GM18505 (cell line): Measurements from ENCODE around the gene ZSWIM9.

Experiments used
- ATAC-seq: cut with Tn5 transposase; IDR thresholded peaks from one replicate; pipeline ENCODE4 v1.9.1; 2021; ENCODE audit not compliant: unreplicated experiment
- POLR2A ChIP-seq: IDR thresholded peaks from 4 replicates; pipeline ENCODE4 v1.6.1; 2011; ENCODE audit warnings: borderline replicate concordance; ENCODE audit not compliant: insufficient read depth, insufficient read length; ENCODE audit errors: extremely low read depth

Gene ZSWIM9

GRCh38 chr19:48186541-48186991, 16.1 kb downstream of the ZSWIM9 start:
- ATAC-seq, result no peak
- no peak for TF ChIP-seq POLR2A

GRCh38 chr19:48190288-48190884, 19.9 kb downstream of the ZSWIM9 start:
- TF ChIP-seq POLR2A, result no peak
- ATAC-seq, result no peak

- no peak for TF ChIP-seq POLR2A
- no peak for ATAC-seq
Observed at GRCh38 chr19:48190885-48191284, 20.4 kb downstream of the ZSWIM9 start.

- ATAC-seq, result no peak
- TF ChIP-seq POLR2A, result no peak
Observed at GRCh38 chr19:48192750-48193149, 22.3 kb downstream of the ZSWIM9 start.

- no peak for ATAC-seq
- no peak for TF ChIP-seq POLR2A
Observed at GRCh38 chr19:48194041-48194843, 23.8 kb downstream of the ZSWIM9 start.

- TF ChIP-seq POLR2A, result no peak
- ATAC-seq, result no peak
Observed at GRCh38 chr19:48194844-48195830, 24.7 kb downstream of the ZSWIM9 start.

GRCh38 chr19:48196321-48196763, 25.9 kb downstream of the ZSWIM9 start:
- TF ChIP-seq POLR2A, result no peak
- ATAC-seq, result no peak

GRCh38 chr19:48196933-48197665, 26.6 kb downstream of the ZSWIM9 start:
- no peak for ATAC-seq

GRCh38 chr19:48203222-48203793, 32.8 kb downstream of the ZSWIM9 start:
- no peak for ATAC-seq
- no peak for TF ChIP-seq POLR2A

More at GRCh38 chr19:48196933-48197665, 26.6 kb downstream of the ZSWIM9 start:
- no peak for TF ChIP-seq POLR2A

- peak; percentile 86 for TF ChIP-seq POLR2A
- ATAC-seq, result peak; percentile 74
Observed at GRCh38 chr19:48203794-48204628, 33.5 kb downstream of the ZSWIM9 start.

- TF ChIP-seq POLR2A, result no peak
- no peak for ATAC-seq
Observed at GRCh38 chr19:48206397-48207093, 36.1 kb downstream of the ZSWIM9 start.
